Smooth muscle cell (in vitro differentiated cells): ENCODE data around the gene ENGASE. TPM values are rescaled to one million over a fixed set of nuclear protein-coding genes. Genes with fewer than 3 reads are reported as not detected.

Experiments
- DNase-seq: peaks from one replicate; lab custom pipeline; 2025; ENCODE audit not compliant: unreplicated experiment; lab: John Stamatoyannopoulos, UW
- H2AFZ ChIP-seq: fragments of 200-600 bp; sonication (generic); 2 replicates; pipeline ENCODE4 v1.6.0; 2016; ENCODE audit warnings: antibody characterized with exemption, low read depth, mild to moderate bottlenecking
- H3F3A ChIP-seq: fragments of 200-600 bp; sonication (generic); 2 replicates; pipeline ENCODE4 v1.6.0; 2017; ENCODE audit warnings: antibody characterized with exemption, low read depth
- H3K27ac ChIP-seq: fragments of 200-600 bp; sonication (generic); 2 replicates; pipeline ENCODE4 v1.5.1; 2016; ENCODE audit warnings: low read depth, mild to moderate bottlenecking
- H3K27me3 ChIP-seq: fragments of 200-600 bp; sonication (generic); 2 replicates; pipeline ENCODE4 v1.6.1; 2016; ENCODE audit warnings: low read depth, mild to moderate bottlenecking
- H3K36me3 ChIP-seq: fragments of 200-600 bp; sonication (generic); 2 replicates; pipeline ENCODE4 v1.5.1; 2016; ENCODE audit warnings: low read depth
- H3K4me1 ChIP-seq: fragments of 200-600 bp; sonication (generic); 2 replicates; pipeline ENCODE4 v1.5.1; 2016; ENCODE audit warnings: low read depth
- H3K4me2 ChIP-seq: fragments of 200-600 bp; sonication (generic); 2 replicates; pipeline ENCODE4 v1.6.0; 2016; ENCODE audit warnings: mild to moderate bottlenecking
- H3K4me3 ChIP-seq: fragments of 200-600 bp; sonication (generic); 2 replicates; pipeline ENCODE4 v1.5.1; 2016; ENCODE audit warnings: mild to moderate bottlenecking
- H3K79me2 ChIP-seq: fragments of 200-600 bp; sonication (generic); 2 replicates; pipeline ENCODE4 v1.6.0; 2016; ENCODE audit warnings: low read depth, mild to moderate bottlenecking
- H3K9ac ChIP-seq: fragments of 200-600 bp; sonication (generic); 2 replicates; pipeline ENCODE4 v1.6.0; 2016; ENCODE audit warnings: low read depth
- H3K9me3 ChIP-seq: fragments of 200-600 bp; sonication (generic); replicated peaks from 2 replicates; pipeline ENCODE4 v1.5.1; 2016; ENCODE audit warnings: low read depth
- H4K20me1 ChIP-seq: fragments of 200-600 bp; sonication (generic); 2 replicates; pipeline ENCODE4 v1.6.0; 2016; ENCODE audit warnings: low read depth
- WGBS: methylation state at CpG from one replicate; pipeline ENCODE4 v1.1.7; 2016; ENCODE audit warnings: low lambda C conversion rate; 5-methylcytosine and 5-hydroxymethylcytosine counted together
- polyA plus RNA-seq: library from polyadenylated mRNA; unstranded; fragments of >200 nt; fragmentation: Nextera tagmentation; extraction: Ambion mirVana; gene quantifications from 2 replicates; pipeline ENCODE4 v1.2.1, GENCODE V29; 2016
- total RNA-seq: library from RNA; depleted of rRNA; stranded (reverse); fragments of >200 nt; gene quantifications from 2 replicates; pipeline ENCODE4 v1.2.3, GENCODE V29; 2014
- TF ChIP-seq, protein P1 (sequence below): fragments of 200-600 bp; sonication (generic); IDR thresholded peaks from 2 replicates; pipeline ENCODE4 v1.5.1; 2017; ENCODE audit warnings: borderline replicate concordance, mild to moderate bottlenecking, antibody characterized with exemption; ENCODE audit not compliant: insufficient read depth, poor library complexity, severe bottlenecking

ENGASE gene
- total and polyA plus RNA-seq, 2 experiments from 2014 or later = 3.8 to 9.6 TPM

DNA sequence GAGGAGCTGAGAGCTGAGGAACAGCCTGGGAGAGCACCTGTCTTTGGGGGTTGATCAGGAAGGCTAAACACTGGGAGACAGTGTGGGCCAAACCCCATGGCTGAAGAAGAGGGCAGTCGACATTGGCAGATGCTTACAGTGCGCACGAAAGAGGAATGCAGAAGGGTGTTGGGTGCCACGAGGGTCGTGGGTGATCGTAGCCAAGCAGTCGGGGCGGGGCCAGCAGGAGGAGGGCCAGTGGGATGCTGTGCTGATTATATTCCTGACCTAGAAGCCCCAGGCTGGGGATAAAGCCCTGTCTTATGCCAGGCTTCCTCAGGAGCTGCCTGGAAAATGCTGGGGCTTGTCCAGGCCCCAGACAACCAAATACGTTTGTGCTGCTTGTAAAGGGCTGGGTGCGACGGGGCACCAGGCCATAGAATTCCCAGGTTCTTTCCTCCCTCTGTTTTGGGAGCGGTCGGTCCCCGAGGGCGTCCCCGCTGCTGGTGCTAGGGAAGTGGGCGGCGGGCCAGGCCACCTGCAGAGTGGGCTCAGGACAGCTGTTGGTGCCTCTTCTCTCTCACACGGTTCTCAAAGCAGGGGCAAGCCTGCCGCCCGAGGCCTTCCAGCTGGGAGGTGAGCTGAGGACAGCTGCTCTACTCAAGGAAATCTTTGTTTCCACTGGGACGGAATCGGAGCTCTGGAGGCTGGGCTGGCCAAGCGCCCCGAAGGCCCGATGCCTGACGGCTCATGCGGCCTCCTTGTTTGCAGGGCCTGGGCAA lies 40.7 kb upstream of the ENGASE start:
- DNase-seq = no peak
- Histone ChIP-seq H3K27ac (no peak overlapping the region), H3K4me2 (no peak overlapping the region), H4K20me1 (no peaks in the 10 kb centered on the region), H2AFZ (no peak overlapping the region), H3K4me1 (peaks cover 9% of the 10 kb centered on the region), H3K27me3 (no peaks in the 10 kb centered on the region), H3K79me2 (no peaks in the 10 kb centered on the region), H3K9ac (no peak overlapping the region), H3K36me3 (no peaks in the 10 kb centered on the region), H3F3A (no peaks in the 10 kb centered on the region), H3K9me3 (no peaks in the 10 kb centered on the region), H3K4me3 (no peak overlapping the region)
- 93% methylated on average over 28 of the region's 28 CpGs for WGBS
- TF ChIP-seq, protein P1, sequence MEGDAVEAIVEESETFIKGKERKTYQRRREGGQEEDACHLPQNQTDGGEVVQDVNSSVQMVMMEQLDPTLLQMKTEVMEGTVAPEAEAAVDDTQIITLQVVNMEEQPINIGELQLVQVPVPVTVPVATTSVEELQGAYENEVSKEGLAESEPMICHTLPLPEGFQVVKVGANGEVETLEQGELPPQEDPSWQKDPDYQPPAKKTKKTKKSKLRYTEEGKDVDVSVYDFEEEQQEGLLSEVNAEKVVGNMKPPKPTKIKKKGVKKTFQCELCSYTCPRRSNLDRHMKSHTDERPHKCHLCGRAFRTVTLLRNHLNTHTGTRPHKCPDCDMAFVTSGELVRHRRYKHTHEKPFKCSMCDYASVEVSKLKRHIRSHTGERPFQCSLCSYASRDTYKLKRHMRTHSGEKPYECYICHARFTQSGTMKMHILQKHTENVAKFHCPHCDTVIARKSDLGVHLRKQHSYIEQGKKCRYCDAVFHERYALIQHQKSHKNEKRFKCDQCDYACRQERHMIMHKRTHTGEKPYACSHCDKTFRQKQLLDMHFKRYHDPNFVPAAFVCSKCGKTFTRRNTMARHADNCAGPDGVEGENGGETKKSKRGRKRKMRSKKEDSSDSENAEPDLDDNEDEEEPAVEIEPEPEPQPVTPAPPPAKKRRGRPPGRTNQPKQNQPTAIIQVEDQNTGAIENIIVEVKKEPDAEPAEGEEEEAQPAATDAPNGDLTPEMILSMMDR = no peak

GRCh38 chr17:79034931-79035485 lies 39.6 kb upstream of the ENGASE start:
- Histone ChIP-seq H3K4me3 (no peak overlapping the region), H2AFZ (no peak overlapping the region), H3K36me3 (no peaks in the 10 kb centered on the region), H3K27ac (no peak overlapping the region), H3K9ac (no peak overlapping the region), H3K9me3 (no peaks in the 10 kb centered on the region), H3K4me1 (peaks cover 9% of the 10 kb centered on the region), H3K4me2 (no peak overlapping the region), H3K79me2 (no peaks in the 10 kb centered on the region), H4K20me1 (no peaks in the 10 kb centered on the region), H3F3A (no peaks in the 10 kb centered on the region), H3K27me3 (no peaks in the 10 kb centered on the region)
- 81% methylated on average over 8 of the region's 8 CpGs for WGBS
- no peak for DNase-seq
- TF ChIP-seq, protein P1 = no peak

GRCh38 chr17:79035686-79036085 lies 38.9 kb upstream of the ENGASE start:
- 93% methylated on average over 6 of the region's 6 CpGs for WGBS
- Histone ChIP-seq H3K4me3 (no peak overlapping the region), H4K20me1 (no peaks in the 10 kb centered on the region), H3K27ac (no peak overlapping the region), H3K4me1 (peaks cover 9% of the 10 kb centered on the region), H3K4me2 (no peak overlapping the region), H3K27me3 (no peaks in the 10 kb centered on the region), H2AFZ (no peak overlapping the region), H3K79me2 (no peaks in the 10 kb centered on the region), H3F3A (no peaks in the 10 kb centered on the region), H3K36me3 (no peaks in the 10 kb centered on the region), H3K9me3 (no peaks in the 10 kb centered on the region), H3K9ac (no peak overlapping the region)
- DNase-seq = no peak
- TF ChIP-seq, protein P1 = no peak
